GM19397 (cell line): ENCODE measurements around the gene ABLIM3.
"Not testable (repeated sequence)": the region's sequence is repeated elsewhere in the genome, so short reads cannot be mapped to it uniquely, and the experiment has no call there.

ENCODE experiments used
- ATAC-seq: cut with Tn5 transposase; IDR thresholded peaks from one replicate; pipeline ENCODE4 v1.9.1; 2021; ENCODE audit warnings: mild to moderate bottlenecking, moderate library complexity; ENCODE audit not compliant: unreplicated experiment

The ABLIM3 gene

GRCh38 chr5:149246906-149247305 lies 105.6 kb downstream of the ABLIM3 start:
- no peak for ATAC-seq

- no peak for ATAC-seq
Observed at GRCh38 chr5:149247726-149248125, 106.4 kb downstream of the ABLIM3 start.

- no peak for ATAC-seq
Observed at GRCh38 chr5:149251546-149251945, 110.3 kb downstream of the ABLIM3 start.

- ATAC-seq: no peak
Observed at GRCh38 chr5:149254506-149254905, 113.2 kb downstream of the ABLIM3 start.

- ATAC-seq: no peak
Observed at GRCh38 chr5:149256451-149256850, 115.2 kb downstream of the ABLIM3 start.

GRCh38 chr5:149257131-149257530 lies 115.8 kb downstream of the ABLIM3 start:
- ATAC-seq: no peak

GRCh38 chr5:149257889-149258705 lies 116.8 kb downstream of the ABLIM3 start:
- no peak for ATAC-seq

- no peak for ATAC-seq
Observed at GRCh38 chr5:149260761-149261160, 119.5 kb downstream of the ABLIM3 start.

GRCh38 chr5:149261246-149261645 lies 120.0 kb downstream of the ABLIM3 start:
- ATAC-seq: no peak

- no peak for ATAC-seq
Observed at GRCh38 chr5:149262315-149262714, 121.0 kb downstream of the ABLIM3 start.

GRCh38 chr5:149264439-149265067 lies 123.3 kb downstream of the ABLIM3 start:
- ATAC-seq: peak; percentile 72

GRCh38 chr5:149265068-149265465 lies 123.8 kb downstream of the ABLIM3 start:
- ATAC-seq: no peak

GRCh38 chr5:149265597-149265996 lies 124.3 kb downstream of the ABLIM3 start:
- no peak for ATAC-seq

- no peak for ATAC-seq
Observed at GRCh38 chr5:149267241-149267973, 126.1 kb downstream of the ABLIM3 start.

GRCh38 chr5:149268928-149269557 lies 127.8 kb downstream of the ABLIM3 start:
- ATAC-seq: no peak

GRCh38 chr5:149271195-149271715 lies 130.0 kb downstream of the ABLIM3 start:
- ATAC-seq: no peak

GRCh38 chr5:149271716-149272563 lies 130.6 kb downstream of the ABLIM3 start, which contains the start of gene AFAP1L1:
TSS of gene AFAP1L1 (plus strand) at chr5:149271859. CDS start at chr5:149271969, 110 bp downstream.
- no peak for ATAC-seq

GRCh38 chr5:149272781-149273180 lies 131.5 kb downstream of the ABLIM3 start:
- ATAC-seq: not testable (repeated sequence)

- no peak for ATAC-seq
Observed at GRCh38 chr5:149273237-149273636, 131.9 kb downstream of the ABLIM3 start.

GRCh38 chr5:149273950-149274349 lies 132.7 kb downstream of the ABLIM3 start:
- no peak for ATAC-seq
